Activated gamma-delta T cell treated with anti-CD3 and anti-CD28 coated beads, Interleukin-2, amount 50 U/mL, for 16 hours (primary cell): ENCODE data around the gene RPUSD1.
"Not testable (repeated sequence)": the region's sequence is repeated elsewhere in the genome, so short reads cannot be mapped to it uniquely, and the experiment has no call there.

Source experiments
- DNase-seq: peaks from one replicate; pipeline ENCODE4 v3.0.0-alpha.2; 2020; ENCODE audit warnings: low read depth

The RPUSD1 gene

DNA sequence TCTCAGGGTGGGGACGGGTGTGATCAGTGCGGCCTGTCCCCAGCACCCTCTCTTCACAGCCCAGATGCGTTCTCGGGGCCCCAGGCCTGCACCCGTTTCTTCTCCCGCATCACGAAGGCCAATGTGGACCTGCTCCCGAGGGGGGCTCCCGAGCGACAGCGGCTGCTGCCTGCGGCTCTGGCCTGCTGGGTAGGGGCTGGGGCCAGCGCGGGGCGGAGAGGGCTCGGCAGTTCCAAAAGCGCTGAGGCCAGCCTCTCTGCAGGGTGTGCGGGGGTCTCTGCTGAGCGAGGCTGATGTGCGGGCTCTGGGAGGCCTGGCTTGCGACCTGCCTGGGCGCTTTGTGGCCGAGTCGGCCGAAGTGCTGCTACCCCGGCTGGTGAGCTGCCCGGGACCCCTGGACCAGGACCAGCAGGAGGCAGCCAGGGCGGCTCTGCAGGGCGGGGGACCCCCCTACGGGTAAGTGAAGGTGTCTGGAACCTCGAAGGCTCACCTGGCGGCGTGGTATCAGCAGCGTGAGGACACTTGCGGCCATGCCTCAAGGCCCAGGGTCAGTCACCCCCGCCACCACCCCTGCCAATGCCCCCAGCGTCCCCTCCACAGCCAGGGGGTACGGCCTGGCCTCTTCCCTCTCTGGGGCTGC lies 23.2 kb downstream of the RPUSD1 start:
- DNase-seq, result no peak

DNA sequence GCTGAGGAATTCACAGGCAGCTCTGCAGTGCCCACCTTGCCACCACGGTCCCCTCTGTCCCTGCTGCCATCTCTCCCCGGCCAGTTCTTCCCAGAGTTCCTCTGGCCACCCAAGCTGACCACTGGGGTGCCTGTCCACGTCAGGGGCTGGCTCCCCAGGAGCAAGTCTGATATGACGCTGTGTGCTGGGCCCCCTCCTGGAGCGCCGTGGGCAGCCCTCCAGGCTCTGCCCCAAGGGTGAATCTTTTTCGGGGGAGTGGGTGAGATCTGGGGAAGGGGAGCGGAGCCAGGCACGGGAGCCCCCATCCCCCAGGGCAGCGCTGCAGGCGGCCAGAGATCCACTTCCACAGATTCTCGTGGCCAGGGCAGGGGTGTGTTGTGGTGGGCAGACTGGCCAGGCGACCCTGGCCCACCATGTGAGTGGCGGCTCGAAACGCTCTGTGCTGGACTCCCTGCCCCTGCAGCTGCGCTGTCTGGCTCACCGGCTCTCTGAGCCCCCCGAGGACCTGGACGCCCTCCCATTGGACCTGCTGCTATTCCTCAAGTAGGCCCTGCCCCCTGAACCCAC lies 23.9 kb downstream of the RPUSD1 start:
- no peak for DNase-seq

DNA sequence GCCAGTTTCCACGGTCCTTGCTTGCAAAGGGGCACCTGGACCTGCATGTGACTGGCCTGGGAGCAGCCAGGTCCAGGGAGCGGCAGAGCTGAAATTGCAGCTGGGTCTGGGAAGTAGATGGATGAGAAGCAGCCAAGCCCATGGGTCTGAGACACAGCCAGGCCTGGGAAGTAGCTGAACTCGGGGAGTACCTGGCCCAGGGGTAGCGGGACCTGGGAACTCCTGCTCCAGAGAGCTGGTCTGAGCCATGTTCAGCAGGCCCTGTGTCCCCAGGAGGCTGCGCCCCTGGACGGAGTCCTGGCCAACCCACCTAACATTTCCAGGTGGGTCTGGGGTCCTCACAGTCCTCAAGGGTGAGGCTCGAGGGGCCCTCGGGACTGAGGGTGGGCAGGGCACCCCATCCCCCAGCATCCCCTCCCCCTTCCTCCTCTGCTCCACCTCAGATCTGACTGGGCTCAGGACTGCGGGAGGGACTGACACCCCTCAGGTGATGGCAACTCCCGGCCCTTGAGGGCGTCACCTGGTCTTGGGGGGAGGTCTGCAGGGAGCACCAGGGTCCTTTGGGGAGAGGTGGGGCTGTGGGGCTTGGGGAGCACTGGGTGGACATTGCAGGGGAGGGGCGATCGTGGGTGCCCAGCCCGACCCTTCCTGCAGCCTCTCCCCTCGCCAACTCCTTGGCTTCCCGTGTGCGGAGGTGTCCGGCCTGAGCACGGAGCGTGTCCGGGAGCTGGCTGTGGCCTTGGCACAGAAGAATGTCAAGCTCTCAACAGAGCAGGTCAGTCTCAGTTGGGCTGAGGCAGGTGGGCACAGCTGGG lies 24.6 kb downstream of the RPUSD1 start:
- DNase-seq, result no peak

DNA sequence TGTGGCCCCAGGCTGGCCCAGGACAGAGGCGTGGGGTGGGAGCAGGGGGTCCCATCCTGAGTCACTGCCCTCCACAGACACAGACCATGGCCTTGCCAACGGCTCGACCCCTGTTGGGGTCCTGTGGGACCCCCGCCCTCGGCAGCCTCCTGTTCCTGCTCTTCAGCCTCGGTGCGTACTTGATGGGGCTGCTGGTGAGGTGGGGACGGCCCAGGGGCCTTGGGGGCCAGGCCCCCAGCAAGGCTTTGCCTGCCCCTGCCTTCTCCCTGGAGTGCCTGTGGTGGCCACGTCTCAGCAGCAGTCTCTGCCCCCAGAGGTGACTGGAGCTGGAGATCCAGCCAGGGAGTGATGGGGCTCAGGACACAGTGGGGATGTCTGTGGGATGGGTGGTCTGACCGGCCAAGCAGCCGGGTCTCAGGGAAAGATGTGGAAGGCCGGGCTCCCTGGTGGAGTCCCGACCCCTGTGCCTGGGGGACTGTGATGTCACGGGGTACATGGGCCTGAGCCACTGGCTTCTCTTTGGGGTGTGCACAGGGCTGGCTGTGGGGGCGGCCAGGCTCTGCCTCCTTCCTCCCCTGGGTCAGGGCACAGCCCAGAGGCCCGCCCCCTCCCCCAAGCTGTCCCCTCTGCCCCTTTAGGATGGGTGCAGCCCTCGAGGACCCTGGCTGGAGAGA lies 25.4 kb downstream of the RPUSD1 start:
- no peak for DNase-seq

DNA sequence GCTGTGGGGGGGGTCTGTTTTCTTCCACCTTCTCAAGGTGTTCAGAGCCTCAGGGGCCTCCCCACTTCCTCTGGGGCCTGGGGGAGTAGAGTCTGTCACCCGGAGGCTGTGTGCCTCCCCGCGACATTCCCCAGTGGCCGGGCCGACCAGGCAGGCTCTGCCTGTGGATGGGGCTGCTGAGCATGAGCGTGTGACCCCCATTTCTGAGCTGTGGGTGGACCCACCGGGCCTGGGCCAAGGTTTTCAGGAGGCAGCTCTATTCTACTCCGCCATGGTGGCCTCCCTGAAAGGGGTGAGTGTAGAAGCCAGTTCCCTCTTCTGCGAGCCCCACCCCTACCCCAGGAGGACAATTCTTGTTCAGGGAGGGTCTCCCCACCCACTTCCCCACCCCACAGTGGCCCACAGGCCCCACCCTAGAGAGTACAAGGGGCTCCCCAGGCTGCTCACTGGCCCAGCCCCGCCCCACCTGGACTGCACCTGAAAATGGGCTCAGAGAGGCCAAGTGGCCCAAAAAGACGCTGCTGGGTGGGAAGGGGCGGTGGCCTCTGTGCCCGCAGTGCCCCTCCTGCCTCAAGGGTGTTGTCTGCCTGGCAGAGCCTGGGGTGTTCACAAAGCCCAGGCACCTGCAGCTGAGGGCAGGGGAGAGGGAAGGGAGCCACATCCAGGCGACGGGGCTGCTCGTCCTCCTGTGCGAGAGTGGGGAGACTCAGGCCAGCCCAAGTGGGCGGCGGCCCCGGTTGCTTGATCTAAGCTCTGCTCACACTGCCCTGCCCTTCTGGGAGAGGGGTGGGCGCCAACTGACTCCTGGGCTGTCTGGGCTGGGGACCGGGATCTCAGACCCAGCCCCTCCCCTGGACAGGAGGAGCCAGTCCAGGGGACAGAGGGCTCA lies 26.3 kb downstream of the RPUSD1 start:
- no peak for DNase-seq

DNA sequence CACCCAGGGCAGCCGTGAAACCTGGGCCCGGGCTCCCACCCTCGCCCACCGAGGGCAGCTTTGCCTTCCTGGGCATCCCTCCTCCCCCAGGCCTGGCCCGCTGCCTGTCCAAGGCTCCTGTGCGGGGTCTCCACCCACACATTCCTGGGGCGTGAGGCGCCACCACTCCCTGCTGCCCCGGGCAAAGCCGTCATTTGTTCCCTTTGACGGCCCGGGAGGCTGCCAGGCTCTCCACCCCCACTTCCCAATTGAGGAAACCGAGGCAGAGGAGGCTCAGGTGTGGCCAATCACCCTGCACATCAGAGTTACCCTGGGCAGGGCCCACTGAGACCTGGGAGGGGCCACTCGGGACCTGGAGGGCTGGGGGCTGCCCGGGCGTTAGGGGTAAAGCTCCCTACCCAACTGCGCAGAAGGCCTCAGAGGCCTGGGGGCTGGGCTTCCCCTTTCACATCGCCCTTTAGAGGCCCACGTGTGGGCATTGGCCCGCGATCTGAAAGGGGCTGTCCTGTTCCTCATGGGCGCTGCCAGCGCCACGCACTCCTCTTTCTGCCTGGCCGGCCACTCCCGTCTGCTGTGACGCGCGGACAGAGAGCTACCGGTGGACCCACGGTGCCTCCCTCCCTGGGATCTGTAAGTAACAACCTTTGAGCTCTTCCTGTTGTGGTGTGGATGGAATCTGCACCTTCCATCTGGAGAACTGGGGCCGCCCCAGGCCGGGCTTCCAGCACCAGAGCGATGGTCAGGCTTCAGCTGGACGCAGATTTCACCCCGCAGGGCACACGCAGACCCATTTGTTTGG lies 27.4 kb downstream of the RPUSD1 start, which contains the start of gene MSLN:
Gene MSLN, plus strand, starts transcription at position 190 of the 799 bp plus-strand sequence. CDS start 1,947 bp downstream, outside the sequence.
- DNase-seq, result no peak

DNA sequence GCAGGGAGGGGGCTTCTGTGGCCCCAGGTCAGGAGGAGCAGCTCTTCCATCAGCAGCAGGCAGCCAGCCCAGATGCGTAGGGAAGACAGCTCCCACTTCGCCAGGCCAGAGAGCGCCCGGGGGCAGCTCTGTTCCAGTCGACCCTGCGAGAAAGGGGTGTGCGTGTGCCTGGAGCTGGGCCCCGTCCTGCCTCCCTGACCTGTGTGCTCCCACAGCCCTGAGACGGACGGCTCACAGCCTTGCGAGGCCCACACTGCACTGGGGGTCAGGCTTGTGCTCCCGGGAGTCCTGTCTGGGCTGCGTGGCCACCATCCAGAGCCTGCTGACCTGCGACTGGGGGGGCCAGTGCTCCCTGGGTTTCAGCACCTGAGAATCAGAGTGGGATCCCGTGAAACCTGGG lies 28.1 kb downstream of the RPUSD1 start:
- no peak for DNase-seq

DNA sequence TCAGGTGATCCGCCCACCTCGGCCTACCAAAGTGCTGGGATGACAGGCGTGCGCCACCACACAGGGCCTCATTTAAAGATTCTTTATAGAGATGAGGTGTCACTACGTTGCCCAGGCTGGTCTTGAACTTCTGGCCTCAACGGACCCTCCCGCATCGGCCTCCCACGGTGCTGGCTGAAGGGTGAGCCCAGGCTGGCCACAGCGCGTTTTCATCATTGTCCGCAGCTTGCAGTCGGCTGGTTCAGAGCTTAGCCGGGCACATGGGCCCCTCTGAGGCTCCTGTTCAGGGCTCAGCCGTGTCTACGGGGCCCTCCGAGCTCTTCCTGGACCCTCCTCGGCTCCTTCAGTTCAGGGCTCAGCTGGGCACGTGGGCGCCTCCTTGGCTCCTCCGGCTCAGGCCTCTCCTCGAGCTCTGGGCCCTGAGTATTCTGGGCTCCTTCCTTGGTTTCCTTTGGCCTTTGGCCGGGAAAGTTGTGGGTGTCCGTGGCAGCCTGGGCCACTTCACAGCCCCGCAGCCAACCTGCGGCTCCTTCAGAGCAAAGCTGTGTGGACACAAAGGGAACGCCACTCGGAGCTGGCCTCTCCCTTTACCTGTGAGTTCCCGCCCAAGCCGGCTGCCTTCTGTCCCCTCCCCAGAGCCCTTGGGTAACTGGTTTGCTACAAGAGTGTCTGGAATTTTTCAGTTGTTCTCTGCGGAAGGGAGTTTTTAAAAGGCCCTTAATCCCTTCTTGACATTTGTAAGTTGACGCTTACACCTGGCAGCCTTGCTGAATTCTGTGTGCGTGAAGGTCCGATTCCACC lies 28.9 kb downstream of the RPUSD1 start:
- no peak for DNase-seq

DNA sequence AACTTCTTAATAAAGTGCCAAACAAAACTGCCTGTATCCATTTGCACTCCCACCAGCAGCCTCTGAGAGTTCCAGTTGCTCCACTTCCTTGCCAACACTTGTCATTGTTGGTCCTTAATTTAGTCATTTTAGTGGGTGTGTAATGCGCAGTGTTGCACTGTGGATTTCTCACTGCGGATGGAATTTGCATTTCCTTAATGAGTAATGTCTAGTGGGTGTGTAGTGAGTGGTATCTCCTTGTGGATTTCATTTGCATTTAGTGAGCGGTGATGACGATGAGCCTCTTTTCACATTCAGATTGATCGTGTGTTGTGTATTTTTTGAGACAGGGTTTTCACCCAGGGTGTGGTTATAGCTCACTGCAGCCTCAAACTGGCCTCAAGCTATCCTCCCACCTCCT lies 31.8 kb downstream of the RPUSD1 start:
- DNase-seq, result no peak

DNA sequence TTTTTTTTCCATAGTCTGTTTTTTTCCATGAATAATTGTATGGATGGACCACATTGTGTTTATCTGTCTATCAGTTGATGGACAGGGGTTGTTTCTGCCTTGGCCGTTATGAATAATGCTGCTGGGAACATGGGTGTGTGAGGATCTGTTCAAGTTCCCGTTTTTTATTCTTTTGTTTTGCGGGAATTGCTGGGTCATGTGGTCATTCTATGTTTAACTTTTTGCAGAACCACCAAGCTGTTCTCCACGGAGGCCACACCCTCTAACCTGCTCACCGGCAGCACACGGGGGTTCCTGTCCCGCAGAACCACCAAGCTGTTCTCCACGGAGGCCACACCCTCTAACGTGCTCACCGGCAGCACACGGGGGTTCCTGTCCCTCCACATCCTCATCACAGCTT lies 33.5 kb downstream of the RPUSD1 start:
- DNase-seq, result no peak

DNA sequence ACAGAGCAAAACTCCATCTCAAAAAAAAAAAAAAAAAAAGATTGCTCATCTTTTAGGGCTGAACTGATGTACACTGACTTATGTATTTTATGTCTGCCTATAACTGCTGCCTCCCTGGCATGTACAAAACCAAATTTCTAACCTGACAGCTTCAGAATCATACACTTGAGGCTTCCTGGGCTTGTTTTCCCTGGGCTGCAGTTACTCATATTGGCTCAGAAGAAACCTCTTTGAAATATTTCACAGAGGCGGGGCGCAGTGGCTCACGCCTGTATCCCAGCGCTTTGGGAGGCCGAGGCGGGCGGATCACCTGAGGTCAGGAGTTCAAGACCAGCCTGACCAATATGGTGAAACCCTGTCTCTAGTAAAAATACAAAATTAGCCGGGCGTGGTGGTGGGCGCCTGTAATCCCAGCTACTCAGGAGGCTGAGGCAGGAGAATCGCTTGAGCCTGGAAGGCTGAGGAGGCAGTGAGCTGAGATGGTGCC lies 34.0 kb downstream of the RPUSD1 start:
- not testable (repeated sequence) for DNase-seq

DNA sequence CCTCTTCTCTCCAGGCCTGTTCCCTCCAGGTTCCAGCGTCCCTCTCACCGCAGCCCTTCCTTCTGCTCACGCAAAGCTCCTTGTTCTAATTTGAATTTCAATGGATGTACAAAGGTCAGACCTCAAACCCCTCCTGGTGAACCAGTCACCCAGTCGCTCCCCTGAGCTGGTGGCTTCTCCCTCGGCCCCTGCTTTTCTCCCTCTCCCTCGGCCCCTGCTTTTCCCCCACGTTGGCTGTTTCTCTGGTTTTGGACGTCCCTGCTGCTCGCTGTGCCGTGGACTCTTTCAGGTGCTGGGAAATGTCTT lies 36.2 kb downstream of the RPUSD1 start:
- no peak for DNase-seq

DNA sequence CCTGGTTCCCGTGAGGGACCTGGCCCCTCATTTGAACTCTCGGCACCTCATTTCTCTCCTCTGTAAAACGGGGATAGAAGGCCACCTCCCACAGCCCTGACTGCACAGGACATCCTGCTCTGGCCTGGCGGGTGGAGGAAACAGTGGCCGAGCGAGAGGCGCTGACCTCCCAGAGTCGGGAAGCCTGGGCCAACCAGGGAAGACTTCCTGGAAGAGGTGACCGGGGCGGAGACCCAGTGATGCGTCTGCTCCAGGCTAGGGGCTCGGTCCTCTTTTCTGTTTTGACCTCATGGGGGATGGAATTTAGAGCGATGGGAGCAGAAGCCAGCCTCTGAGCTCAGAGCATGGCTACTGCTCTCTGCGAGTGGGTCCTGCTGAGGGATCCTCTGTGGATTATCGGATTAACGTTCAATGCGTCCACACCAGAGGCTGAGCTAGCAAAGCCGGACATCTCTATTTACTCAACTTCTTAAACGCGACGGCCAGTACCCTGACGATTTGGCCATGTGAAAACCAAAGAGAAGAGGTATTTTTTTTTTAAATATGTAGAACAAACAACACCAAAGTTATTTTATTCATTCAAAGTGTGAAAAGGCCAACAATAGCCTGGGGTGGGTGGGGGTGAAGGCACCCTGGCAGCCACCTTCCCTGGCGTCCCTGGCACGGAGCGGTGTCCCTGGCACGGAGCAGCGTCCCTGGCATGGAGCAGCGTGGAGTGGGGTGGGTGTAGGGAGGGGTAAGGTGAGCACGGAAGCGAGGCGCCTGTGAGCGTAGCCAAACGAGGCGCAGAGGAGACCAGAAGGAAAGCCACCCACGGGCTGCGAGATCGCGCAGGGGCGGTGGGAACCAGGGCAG lies 36.8 kb downstream of the RPUSD1 start:
- DNase-seq, result no peak

DNA sequence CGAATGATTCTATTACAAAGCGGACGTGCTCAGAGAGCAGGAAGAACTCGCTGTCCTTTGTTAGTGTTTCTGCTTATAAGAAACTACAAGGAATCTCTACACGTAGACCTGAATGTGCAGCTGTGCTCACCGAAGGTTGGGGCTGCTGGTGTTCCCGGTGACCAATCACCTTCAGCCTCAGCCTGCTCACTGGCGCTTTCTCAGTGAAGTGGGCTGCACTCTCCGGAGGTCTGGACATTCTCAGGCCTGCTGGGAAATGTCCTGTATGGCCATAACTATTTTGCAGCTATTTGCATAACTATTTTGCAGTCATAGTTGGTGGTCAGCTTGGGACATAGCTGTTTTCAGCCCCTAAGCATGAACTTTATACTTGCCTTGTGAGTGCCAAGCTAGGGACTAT lies 37.7 kb downstream of the RPUSD1 start:
- DNase-seq, result no peak

DNA sequence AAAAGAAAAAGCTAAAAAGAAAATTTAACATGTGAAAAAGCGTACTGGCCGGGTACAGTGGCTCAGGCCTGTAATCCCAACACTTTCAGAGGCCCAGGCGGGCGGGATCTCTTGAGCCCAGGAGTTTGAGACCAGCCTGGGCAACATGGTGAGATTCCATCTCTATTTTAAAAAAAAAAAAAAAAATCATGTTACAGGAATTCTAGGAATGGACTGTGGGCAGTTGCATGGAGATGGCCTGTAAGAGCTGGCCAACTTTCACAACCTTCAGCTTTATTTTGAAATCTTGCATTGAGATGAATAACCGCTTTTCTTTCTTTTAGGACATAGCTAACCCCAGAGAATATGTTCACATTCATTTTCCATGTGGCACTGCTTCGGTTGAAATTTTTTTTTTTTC lies 39.2 kb downstream of the RPUSD1 start:
- no peak for DNase-seq

DNA sequence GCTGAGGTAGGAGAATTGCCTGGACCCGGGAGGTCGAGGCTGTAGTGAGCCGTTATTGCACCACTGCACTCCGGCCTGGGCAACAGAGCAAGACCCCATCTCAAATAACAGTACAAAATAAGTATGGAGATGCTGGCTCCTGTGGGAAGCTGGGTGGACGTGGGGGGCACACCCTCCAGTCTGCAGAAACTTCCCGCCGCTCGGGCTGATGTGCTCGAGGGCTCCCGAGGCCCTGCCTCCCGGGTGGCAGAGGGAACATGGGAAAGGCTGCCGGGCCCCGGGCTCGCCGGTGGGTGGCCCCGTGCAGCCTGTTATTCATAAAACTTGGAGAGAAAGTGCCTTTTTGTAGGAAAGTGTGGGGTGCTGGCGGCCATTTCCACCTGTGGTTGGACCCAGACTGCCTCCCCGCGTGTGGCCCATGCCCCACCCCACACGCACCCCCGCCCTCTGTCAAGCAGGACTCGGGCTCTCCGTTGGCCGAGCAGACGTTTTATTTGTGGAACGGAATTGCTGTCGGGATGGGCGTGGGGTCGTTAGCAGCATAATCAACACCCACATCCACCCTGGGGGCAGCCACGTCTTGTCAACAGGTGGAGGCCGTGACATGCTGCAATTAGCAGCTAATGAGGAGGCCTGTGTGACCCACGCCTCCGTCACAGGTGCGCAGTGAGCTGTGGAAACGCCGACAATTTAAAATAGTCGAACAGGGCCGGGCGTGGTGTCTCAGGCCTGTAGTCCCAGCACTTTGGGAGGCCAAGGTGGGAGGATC lies 40.0 kb downstream of the RPUSD1 start:
- no peak for DNase-seq

DNA sequence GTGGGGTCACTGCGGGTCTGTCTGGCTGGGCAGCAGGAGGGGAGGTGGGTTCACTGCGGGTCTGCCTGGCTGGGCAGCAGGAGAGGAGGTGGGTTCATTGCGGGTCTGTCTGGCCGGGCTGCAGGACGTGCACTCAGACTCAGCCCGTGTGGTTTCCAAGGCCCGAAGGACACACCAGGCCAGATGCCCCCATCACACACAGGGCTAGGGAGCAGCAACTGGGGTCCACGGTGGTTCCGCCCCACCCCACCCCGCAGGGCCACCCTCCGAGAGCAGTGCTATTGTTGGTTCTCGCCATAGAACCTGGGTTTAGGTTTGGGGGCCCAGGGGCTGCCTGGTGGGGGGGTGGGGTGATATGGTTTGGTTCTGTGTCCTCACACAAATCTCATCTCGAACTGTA lies 41.5 kb downstream of the RPUSD1 start:
- no peak for DNase-seq

DNA sequence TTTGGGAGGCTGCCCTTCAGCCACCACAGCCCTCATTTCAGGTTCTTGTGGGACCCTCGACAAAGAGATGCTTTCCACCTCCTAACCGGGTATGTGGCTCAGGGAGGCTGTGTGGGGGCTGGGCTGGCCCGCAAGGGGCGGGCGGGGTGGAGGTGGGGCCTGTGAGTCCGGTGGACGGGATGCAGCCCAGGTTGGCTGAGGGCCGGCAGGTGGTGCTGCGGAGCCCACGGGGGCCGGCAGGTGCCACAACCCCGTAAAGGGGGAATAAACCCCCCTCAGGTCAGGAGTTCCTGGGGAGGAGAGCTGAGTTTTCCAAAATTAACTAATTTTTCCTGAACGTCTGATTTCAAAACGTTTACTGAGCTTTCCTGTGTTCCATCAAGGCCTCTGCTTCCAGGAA lies 42.4 kb downstream of the RPUSD1 start:
- DNase-seq, result no peak
